SK-N-SH (cell line): ENCODE results near the gene SDS.

Source experiments
- CTCF ChIP-seq: fragments of 200-600 bp; sonication (generic); IDR thresholded peaks from 2 replicates; pipeline ENCODE4 v1.6.1; 2017; ENCODE audit warnings: antibody characterized with exemption, mild to moderate bottlenecking, moderate library complexity
- EZH2phosphoT487 ChIP-seq: fragments of 200-600 bp; sonication (generic); IDR thresholded peaks from 2 replicates; pipeline ENCODE4 v1.6.1; 2017; ENCODE audit warnings: low read depth, mixed run types, mild to moderate bottlenecking, antibody characterized with exemption, moderate library complexity, borderline replicate concordance
- IRF3 ChIP-seq: fragments of 150-350 bp; IDR thresholded peaks from 2 replicates; pipeline ENCODE4 v1.6.1; 2016; ENCODE audit warnings: mild to moderate bottlenecking, low read depth, low read length

- TF ChIP-seq CTCF (no peak), IRF3 (no peak), EZH2phosphoT487 (no peak)
Measured at GRCh38 chr12:113366827-113367226, 36.9 kb downstream of the SDS start.
